ENCODE data around the gene BCL6B. TPM values are rescaled to one million over a fixed set of nuclear protein-coding genes. Genes with fewer than 3 reads are reported as not detected.

BCL6B gene
- total and polyA plus RNA-seq, 10 of the 15 experiments (the other 5 are each of a cell fraction or from before 2014, with no cell fraction given) = 0.06 to 0.85 (median 0.11) TPM; not detected in 1

- H3K4me1 ChIP-seq (ENCODE audit: control insufficient read depth, insufficient read depth, low read length) = no peaks in the 10 kb centered on the region
- no peak overlapping the region for H3K9ac ChIP-seq (ENCODE audit: control insufficient read depth, insufficient read depth, low read length)
- no peak overlapping the region for H3K4me3 ChIP-seq
- CTCF ChIA-PET = interaction anchor here (0.6 to 2.5 kb wide), 3 partner anchors 11 to 99 kb away, joined by 3 to 9 read pairs (median 4); no protein-coding TSS in a partner anchor
- no peaks in the 10 kb centered on the region for H3K36me3 ChIP-seq (ENCODE audit: control insufficient read depth in 2 of 2, insufficient read depth in 2 of 2, low read length in 1 of 2)
- no peak overlapping the region for H3K4me2 ChIP-seq (ENCODE audit: control insufficient read depth, insufficient read depth)
- H2AFZ ChIP-seq (ENCODE audit: control insufficient read depth, low read depth, low read length) = no peak overlapping the region
- no peaks in the 10 kb centered on the region; the same call in 2 of the 3 replicates for H3K9me3 ChIP-seq (replicated peaks; ENCODE audit: control insufficient read depth, insufficient read depth, low read length)
- TF ChIP-seq SUPT20H (IDR thresholded peaks at IDR 0.05; ENCODE audit: borderline replicate concordance, control insufficient read depth, low read depth, low read length) (no peak), TCF7 (IDR thresholded peaks at IDR 0.05; ENCODE audit: borderline replicate concordance) (no peak), TARDBP (IDR thresholded peaks at IDR 0.05; ENCODE audit: borderline replicate concordance) (no peak)
- ATAC-seq (no peak), DNase-seq (ENCODE audit: low read depth, low spot score) (no peak), FAIRE-seq (no peak)
- H4K20me1 ChIP-seq (ENCODE audit: control insufficient read depth, insufficient read depth) = no peaks in the 10 kb centered on the region
- BruUV-seq (replicated peaks) = no TSS peak
- POLR2A ChIA-PET = interaction anchor here (0.5 kb wide), 1 partner anchor 125 kb away, joined by 4 read pairs; no protein-coding TSS in a partner anchor
- RAD21 ChIA-PET (ENCODE audit: unreplicated experiment) = no interaction called here
- 18% methylated on average over 6 of the region's 6 CpGs for WGBS (ENCODE audit: insufficient coverage, insufficient replicate concordance, low lambda C conversion rate, missing lambda C conversion rate)
- in situ Hi-C loops (cut with MboI) = no loop called here
- no peak overlapping the region for H3K27ac ChIP-seq (ENCODE audit: control insufficient read depth, insufficient read depth)
- no peaks in the 10 kb centered on the region for H3K79me2 ChIP-seq (ENCODE audit: control insufficient read depth, insufficient read depth, low read length)
- intact Hi-C loops (cut with micrococcal nuclease; ENCODE audit: unreplicated experiment) = no loop called here
- H3K27me3 ChIP-seq (replicated peaks in 1 of 2; ENCODE audit: control insufficient read depth in 2 of 2, insufficient read depth in 2 of 2, low read length in 1 of 2) = no peaks in the 10 kb centered on the region
- SMC1A ChIA-PET (ENCODE audit: uncharacterized antibody, unreplicated experiment) = interaction anchor here (0.8 to 1.3 kb wide), 3 partner anchors 18 to 73 kb away, joined by 3 to 4 read pairs (median 3); no protein-coding TSS in a partner anchor
These were observed 40.8 kb downstream of the BCL6B start for GRCh38 chr17:7063518-7064094.

DNA sequence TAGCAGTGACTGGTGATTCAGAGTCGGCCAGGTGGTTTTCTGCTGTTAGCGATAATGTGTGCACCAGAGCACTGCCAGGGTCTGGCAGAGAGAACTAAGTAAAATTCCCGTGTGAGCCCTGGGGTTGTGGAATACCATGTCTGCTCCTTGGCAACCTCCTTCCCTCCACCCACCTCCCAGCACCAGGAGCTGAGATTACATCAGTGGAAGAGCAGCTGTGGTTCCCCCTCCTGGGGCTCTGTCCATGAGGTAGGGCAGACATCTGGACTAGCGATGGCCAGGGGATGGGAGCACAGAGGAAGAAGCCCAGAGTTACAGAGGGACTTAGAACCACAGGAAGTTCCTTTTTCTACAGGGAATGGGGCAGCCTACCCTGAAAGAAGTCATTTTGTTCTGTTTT, 41.4 kb downstream of the BCL6B start:
- Histone ChIP-seq H4K20me1 (ENCODE audit: control insufficient read depth, insufficient read depth) (no peaks in the 10 kb centered on the region), H3K36me3 (ENCODE audit: control insufficient read depth in 2 of 2, insufficient read depth in 2 of 2, low read length in 1 of 2) (no peaks in the 10 kb centered on the region), H3K27ac (ENCODE audit: control insufficient read depth, insufficient read depth) (no peak overlapping the region), H3K79me2 (ENCODE audit: control insufficient read depth, insufficient read depth, low read length) (no peaks in the 10 kb centered on the region), H3K4me1 (ENCODE audit: control insufficient read depth, insufficient read depth, low read length) (no peaks in the 10 kb centered on the region), H3K9ac (ENCODE audit: control insufficient read depth, insufficient read depth, low read length) (no peak overlapping the region), H3K4me2 (ENCODE audit: control insufficient read depth, insufficient read depth) (no peak overlapping the region), H3K27me3 (replicated peaks in 1 of 2; ENCODE audit: control insufficient read depth in 2 of 2, insufficient read depth in 2 of 2, low read length in 1 of 2) (no peaks in the 10 kb centered on the region), H3K4me3 (no peak overlapping the region), H2AFZ (ENCODE audit: control insufficient read depth, low read depth, low read length) (no peak overlapping the region), H3K9me3 (replicated peaks; ENCODE audit: control insufficient read depth, insufficient read depth, low read length) (no peaks in the 10 kb centered on the region; the same call in 2 of the 3 replicates)
- ChIA-PET POLR2A (interaction anchor here (1.0 kb wide), 1 partner anchor 60 kb away, joined by 3 read pairs; no protein-coding TSS in a partner anchor), CTCF (interaction anchor here (0.6 to 1.9 kb wide), 2 partner anchors 69 to 98 kb away, joined by 3 to 4 read pairs; no protein-coding TSS in a partner anchor), SMC1A (ENCODE audit: uncharacterized antibody, unreplicated experiment) (interaction anchor here (0.8 kb wide), 1 partner anchor 47 kb away, joined by 3 read pairs; no protein-coding TSS in a partner anchor), RAD21 (ENCODE audit: unreplicated experiment) (no interaction called here)
- in situ Hi-C loops (cut with MboI) (no loop called here), intact Hi-C loops (cut with micrococcal nuclease; ENCODE audit: unreplicated experiment) (no loop called here)
- ATAC-seq (no peak), DNase-seq (ENCODE audit: low read depth, low spot score) (no peak), FAIRE-seq (no peak)
- BruUV-seq (replicated peaks) = no TSS peak
- WGBS (ENCODE audit: insufficient coverage, insufficient replicate concordance, low lambda C conversion rate, missing lambda C conversion rate) = 46% methylated on average over 4 of the region's 4 CpGs
- TF ChIP-seq FOXM1 (IDR thresholded peaks at IDR 0.05; ENCODE audit: low read depth, low read length) (no peak), SUZ12 (IDR thresholded peaks at IDR 0.05; ENCODE audit: unreplicated experiment) (no peak), POLR2AphosphoS2 (IDR thresholded peaks at IDR 0.05; ENCODE audit: low read depth, low read length) (no peak), PML (IDR thresholded peaks at IDR 0.05; ENCODE audit: low read length) (no peak), RUNX3 (IDR thresholded peaks at IDR 0.05; ENCODE audit: low read length) (no peak), SMARCA5 (IDR thresholded peaks at IDR 0.05) (no peak), FOS (IDR thresholded peaks at IDR 0.05; ENCODE audit: borderline replicate concordance, extremely low read depth, insufficient read length) (no peak), PAX8 (IDR thresholded peaks at IDR 0.05) (no peak), CREB1 (IDR thresholded peaks at IDR 0.05; ENCODE audit: low read depth) (no peak), SUPT20H (IDR thresholded peaks at IDR 0.05; ENCODE audit: borderline replicate concordance, control insufficient read depth, low read depth, low read length) (no peak)
- TF ChIP-seq, protein P1, sequence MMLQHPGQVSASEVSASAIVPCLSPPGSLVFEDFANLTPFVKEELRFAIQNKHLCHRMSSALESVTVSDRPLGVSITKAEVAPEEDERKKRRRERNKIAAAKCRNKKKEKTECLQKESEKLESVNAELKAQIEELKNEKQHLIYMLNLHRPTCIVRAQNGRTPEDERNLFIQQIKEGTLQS (IDR thresholded peaks at IDR 0.05; ENCODE audit: borderline replicate concordance, extremely low read depth, low read depth, low read length) = no peak
- TF ChIP-seq, protein P2, sequence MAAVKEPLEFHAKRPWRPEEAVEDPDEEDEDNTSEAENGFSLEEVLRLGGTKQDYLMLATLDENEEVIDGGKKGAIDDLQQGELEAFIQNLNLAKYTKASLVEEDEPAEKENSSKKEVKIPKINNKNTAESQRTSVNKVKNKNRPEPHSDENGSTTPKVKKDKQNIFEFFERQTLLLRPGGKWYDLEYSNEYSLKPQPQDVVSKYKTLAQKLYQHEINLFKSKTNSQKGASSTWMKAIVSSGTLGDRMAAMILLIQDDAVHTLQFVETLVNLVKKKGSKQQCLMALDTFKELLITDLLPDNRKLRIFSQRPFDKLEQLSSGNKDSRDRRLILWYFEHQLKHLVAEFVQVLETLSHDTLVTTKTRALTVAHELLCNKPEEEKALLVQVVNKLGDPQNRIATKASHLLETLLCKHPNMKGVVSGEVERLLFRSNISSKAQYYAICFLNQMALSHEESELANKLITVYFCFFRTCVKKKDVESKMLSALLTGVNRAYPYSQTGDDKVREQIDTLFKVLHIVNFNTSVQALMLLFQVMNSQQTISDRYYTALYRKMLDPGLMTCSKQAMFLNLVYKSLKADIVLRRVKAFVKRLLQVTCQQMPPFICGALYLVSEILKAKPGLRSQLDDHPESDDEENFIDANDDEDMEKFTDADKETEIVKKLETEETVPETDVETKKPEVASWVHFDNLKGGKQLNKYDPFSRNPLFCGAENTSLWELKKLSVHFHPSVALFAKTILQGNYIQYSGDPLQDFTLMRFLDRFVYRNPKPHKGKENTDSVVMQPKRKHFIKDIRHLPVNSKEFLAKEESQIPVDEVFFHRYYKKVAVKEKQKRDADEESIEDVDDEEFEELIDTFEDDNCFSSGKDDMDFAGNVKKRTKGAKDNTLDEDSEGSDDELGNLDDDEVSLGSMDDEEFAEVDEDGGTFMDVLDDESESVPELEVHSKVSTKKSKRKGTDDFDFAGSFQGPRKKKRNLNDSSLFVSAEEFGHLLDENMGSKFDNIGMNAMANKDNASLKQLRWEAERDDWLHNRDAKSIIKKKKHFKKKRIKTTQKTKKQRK (IDR thresholded peaks at IDR 0.05; ENCODE audit: low read depth, low read length) = no peak

Data from GM12878 (cell line).